Hematopoietic multipotent progenitor cell (in vitro differentiated cells): Measurements from ENCODE around the gene BRPF1. TPM values are rescaled to one million over a fixed set of nuclear protein-coding genes. Genes with fewer than 3 reads are reported as not detected.

ENCODE experiments used
- DNase-seq, 3 donors: peaks; one replicate each; pipeline ENCODE4 v3.0.0-alpha.2; 2011 to 2015; ENCODE audit warnings: low read depth in 2 of 3, low spot score in 2 of 3
- total RNA-seq: library from RNA; depleted of rRNA; stranded (reverse); fragments of >200 nt; gene quantifications from one replicate; pipeline ENCODE4 v1.2.3, GENCODE V29; 2012

Gene BRPF1
- total RNA-seq, 1 donor, result 62.2 TPM

DNA sequence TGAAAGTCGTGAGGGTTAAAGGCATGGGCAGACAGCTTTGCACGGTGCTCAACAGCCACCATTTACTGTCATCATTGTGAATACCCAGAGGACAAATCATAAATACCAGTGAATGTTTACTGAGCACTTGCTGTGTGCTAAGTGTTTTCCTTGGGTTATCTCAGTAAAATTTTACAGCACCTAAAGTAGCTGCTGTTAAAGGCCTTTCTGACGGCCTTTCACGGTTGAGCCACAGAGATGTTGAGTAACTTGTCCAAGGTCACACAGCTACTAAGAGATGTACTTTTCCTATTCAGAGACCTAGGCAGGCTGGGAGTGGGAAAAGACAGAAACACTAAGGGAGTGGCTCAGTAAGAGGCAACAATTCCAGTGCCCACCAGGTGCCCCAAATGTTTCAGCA lies 28.3 kb upstream of the BRPF1 start:
- no peak for DNase-seq

- no peak for DNase-seq
Measured at GRCh38 chr3:9703736-9704346, 27.7 kb upstream of the BRPF1 start, which contains the start of gene CPNE9. CPNE9 (plus strand) TSS chr3:9703833; CDS start chr3:9703997, 164 bp downstream.

DNA sequence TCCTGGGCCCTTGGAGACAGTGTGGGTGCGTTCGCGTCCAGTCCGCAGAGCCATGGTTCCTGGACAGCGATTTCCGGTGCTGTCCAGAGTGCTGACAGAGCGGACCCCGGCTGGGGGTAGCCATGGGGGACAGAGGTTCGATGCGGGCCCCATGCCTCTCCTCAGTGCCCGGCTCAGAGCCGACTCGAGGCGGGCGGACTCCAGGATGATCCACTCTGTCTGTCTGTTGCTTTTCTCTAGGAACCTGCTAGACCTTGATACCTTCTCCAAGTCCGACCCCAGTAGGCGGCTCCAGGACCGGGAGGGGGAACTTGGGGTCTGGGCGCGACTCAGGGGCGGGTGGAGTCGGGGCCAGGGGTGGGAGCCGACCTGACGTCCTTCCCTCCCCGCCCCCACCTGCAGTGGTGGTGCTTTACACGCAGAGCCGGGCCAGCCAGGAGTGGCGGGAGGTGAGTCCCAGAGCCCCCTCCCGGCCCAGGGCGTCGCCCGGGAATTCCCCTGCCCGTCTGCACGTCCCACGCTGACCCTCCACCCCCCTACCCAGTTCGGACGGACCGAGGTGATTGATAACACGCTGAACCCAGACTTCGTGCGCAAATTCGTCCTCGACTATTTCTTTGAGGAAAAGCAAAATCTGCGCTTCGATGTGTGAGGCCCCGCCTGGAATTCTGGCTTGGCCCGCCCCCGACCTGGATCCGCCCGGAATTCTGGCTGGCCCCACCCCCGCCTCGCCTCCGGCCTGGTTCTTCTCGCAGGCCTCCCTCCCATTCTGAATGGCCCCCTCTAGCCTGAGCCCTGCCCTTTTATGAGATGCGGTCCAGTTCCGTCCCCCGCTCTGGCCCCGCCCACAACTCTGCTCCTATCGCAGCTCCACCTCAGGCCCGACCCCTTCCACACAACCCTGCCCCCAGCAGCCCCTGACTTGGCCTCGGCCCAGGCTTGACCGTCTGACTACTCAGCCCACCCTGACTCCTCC lies 26.9 kb upstream of the BRPF1 start:
- peak in 2 of 3 donors; percentile 30 to 47 for DNase-seq

GRCh38 chr3:9710174-9710739 lies 21.3 kb upstream of the BRPF1 start:
- DNase-seq, result no peak

DNA sequence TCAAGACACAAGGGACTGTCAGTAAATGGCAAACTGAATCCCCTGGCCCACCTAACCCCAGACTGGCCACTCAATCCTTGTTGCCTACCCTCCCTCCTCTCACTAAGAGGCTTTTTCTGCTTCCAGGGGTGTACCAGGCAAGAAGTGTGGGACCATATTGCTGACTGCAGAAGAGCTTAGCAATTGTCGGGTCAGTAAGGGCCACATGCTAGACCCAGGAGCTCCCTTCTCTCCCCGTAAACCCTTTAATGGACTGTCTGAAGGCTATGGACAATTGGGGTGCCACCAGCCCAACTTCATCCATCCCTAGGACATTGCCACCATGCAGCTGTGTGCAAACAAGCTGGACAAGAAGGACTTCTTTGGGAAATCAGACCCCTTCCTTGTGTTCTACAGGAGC lies 19.1 kb upstream of the BRPF1 start:
- DNase-seq, result no peak

DNA sequence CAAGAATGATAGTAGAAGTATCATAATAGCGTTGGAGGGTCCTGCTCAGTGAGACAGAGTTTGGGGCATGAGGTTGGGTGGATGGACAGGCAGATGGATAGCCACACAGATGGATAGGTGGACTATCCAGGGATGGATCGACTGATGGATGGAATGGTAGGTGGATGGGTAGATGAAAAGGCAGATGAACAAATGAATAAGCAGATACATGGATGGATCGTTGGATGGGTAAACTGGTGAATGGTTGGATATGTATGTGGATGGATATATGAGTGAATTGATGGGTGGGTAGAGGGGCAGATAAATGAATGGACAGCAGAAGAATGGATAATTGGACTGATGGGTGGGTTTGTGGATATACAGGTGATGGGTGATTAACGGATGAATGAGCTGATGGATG lies 18.4 kb upstream of the BRPF1 start:
- no peak for DNase-seq

DNA sequence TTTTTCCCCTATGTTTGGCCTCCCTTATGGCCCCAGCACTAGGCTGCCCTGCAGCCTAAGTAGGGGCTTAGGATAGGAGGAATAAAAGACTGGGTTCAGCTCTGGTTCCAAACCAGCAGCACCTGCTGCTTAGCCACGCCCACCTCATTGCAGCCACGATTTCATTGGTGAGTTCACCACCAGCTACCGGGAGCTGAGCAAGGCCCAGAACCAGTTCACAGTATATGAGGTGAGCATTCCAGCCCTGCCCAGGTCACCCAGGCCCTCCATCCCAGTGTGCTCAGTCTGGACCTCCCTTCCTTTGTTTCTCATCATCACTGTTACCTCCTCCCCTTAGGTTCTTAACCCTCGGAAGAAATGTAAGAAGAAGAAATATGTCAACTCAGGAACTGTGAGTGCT lies 16.4 kb upstream of the BRPF1 start:
- DNase-seq, result peak in 1 of 3 donors; percentile 12

- DNase-seq, result peak in 2 of 3 donors; percentile 85 to 91
Measured at GRCh38 chr3:9715764-9716437, 15.6 kb upstream of the BRPF1 start.

GRCh38 chr3:9716801-9717555 lies 14.6 kb upstream of the BRPF1 start:
- no peak for DNase-seq

- DNase-seq, result no peak
Measured at GRCh38 chr3:9717563-9717962, 14.0 kb upstream of the BRPF1 start.

GRCh38 chr3:9718118-9718517 lies 13.4 kb upstream of the BRPF1 start:
- DNase-seq, result no peak

DNA sequence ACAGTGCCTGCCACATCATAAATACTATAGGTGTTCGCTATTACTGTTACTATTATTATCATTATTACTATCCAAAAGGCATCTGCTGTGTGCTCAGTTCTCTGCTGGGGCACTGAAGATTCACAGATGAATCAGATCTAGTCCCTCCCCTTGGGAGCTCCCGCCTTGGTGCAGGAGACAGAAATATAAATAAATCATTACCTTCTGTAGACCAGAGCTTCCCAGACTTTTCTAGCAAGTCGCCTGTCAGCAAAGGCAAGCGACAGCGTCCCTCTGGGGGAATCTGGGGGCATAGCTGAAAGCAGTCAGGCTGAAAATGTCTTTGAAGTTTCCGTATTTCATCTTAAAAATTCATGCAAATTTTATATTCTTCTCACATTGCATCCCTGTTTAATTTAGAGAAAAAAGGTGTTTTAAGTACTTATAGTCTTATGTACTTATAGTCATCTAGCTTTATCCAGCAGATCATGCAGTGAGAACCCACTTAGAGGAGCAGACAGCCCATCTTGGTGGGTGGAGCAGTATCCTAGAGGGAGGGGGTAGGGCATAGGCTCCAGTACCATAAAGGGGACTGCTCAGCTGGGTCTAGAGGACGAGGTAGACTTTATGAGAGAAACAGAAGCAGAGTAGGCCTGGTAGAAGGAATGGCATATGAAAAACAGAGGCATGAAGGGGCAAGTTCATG lies 10.4 kb upstream of the BRPF1 start:
- no peak for DNase-seq

DNA sequence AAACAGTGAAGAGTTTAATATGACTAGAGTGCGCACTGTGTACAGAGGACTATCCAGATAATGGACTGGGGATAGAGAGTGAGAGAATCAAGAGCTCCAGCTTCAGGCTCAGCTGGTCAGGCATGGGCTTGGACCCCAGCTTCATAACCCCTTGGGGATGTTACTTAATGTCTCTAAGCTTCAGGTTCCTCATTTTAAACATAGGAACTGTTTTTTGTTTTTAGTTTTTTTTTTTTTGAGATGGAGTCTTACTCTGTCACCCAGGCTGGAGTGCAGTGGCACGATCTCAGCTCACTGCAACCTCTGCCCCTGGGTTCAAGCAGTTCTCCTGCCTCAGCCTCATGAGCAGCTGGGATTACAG lies 9.9 kb upstream of the BRPF1 start:
- DNase-seq, result no peak

GRCh38 chr3:9725775-9726515 lies 5.6 kb upstream of the BRPF1 start:
- DNase-seq, result no peak

DNA sequence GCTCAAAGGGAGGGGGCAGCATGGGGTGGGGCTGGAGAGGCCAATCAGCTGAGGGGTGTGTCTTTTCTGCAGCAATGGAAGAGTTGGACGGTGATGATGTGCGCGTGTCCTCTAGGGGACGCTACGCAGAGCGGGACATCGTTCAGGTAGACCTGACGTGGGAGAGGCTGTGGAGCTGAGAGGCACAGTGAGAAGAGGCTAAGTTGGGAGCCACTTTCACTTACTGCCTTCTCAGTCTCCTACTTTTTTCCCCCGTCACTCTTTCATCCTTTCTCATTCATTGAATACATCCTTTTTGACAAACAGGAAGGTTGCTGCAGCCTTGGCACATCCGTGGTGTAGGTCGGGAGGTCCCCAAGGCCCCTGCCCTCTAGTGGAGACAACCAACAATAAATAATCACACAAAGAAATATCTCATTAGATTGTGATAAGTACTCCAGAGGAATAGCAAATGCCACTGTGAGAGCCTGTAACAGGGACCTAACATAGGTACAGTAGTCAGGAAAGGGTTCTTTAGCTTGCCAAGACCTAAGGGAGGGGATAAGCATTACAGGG lies 4.4 kb upstream of the BRPF1 start:
- peak; percentile 43 to 77 (median 60) for DNase-seq

GRCh38 chr3:9727743-9728142 lies 3.8 kb upstream of the BRPF1 start:
- no peak for DNase-seq

DNA sequence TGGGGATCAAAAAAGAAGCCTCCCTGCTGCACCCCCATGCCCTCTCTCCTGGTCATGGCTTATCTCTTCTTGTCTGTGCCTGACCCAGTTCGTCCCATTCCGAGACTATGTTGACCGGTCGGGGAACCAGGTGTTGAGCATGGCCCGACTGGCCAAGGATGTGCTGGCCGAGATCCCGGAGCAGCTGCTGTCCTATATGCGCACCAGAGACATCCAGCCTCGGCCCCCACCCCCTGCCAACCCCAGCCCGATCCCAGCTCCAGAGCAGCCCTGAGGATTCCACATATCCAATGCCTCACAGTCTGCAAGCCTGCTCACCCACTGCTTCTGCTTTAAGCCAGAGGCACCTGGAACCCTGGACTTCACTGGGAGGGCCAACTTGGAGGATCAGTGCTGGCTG lies 2.1 kb upstream of the BRPF1 start:
- no peak for DNase-seq

DNA sequence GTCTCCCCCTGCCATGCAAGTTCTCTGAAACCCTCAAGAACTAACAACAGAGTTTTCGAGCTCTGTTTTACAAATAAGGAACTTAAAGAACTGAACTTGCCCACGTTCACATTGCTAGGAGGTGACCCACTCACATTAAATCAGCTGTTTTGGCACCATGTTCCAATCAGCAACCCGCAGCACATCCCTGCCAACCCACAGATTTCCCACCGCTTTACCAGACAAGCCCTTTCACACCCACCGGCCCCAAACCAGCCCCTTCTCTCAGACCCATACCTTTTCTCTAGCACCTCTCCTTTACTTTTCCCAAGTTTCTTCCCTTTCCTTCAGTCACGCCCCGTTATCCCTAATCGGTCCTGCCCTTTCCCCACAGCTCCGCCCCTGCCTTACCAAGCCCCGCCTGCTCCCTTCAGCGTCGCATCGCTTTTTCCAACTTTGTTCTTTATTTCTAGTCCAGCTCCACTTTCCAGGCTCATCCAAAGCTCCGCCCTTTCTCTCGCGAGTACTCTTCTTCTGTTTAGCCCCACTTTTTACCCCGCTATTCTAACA lies 804 bp upstream of the BRPF1 start:
- peak in 2 of 3 donors; percentile 75 to 88 for DNase-seq
